ENCODE measurements around the gene CLASP1.
"Not testable (repeated sequence)": the region's sequence is repeated elsewhere in the genome, so short reads cannot be mapped to it uniquely, and the experiment has no call there.

The CLASP1 gene

GRCh38 chr2:121649149-121649595 lies at the start of gene CLASP1:
CLASP1 (minus strand) TSS chr2:121649462; CDS start chr2:121605895, 43,567 bp downstream.
- peak within 1 kb of the TSS; percentile 88 for H3K4me3 ChIP-seq (ENCODE audit: low read depth, low read length)

- no peak overlapping the region for H3K4me3 ChIP-seq (ENCODE audit: low read depth, low read length)
Measured at GRCh38 chr2:121698318-121698930, 49.2 kb upstream of the CLASP1 start.

DNA sequence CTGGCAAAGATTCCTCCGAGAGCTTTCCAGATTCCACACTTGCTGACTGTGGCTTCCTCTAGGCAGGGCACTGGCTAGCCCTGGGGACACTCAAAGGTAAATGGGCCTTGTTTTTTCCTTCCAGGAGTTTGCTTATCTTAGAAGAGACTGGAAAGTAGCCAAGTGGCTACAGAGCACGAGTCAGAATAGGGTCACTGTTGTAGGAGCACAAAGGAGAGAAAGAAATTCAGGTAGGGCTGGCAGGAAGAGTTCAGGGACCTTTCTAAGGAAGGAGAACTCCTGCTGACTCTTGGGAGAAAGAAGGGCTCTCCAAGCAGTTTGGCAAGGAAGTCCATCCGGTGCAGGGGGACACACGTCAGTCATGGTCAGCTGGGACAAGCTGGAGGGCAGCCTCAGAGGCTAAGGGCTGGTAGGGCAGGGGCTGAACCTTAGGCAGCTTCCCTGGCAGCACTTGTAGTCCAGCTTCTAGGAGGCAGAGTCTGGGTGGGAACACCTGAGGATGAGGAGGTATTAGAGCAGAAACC lies 47.9 kb upstream of the CLASP1 start:
- H3K4me3 ChIP-seq (ENCODE audit: low read depth, low read length): no peak overlapping the region

- H3K4me3 ChIP-seq (ENCODE audit: low read depth, low read length): no peak overlapping the region
Measured at GRCh38 chr2:121696410-121696930, 47.2 kb upstream of the CLASP1 start.

- H3K4me3 ChIP-seq (ENCODE audit: low read depth, low read length): no peak overlapping the region
Measured at GRCh38 chr2:121695171-121695451, 45.8 kb upstream of the CLASP1 start.

DNA sequence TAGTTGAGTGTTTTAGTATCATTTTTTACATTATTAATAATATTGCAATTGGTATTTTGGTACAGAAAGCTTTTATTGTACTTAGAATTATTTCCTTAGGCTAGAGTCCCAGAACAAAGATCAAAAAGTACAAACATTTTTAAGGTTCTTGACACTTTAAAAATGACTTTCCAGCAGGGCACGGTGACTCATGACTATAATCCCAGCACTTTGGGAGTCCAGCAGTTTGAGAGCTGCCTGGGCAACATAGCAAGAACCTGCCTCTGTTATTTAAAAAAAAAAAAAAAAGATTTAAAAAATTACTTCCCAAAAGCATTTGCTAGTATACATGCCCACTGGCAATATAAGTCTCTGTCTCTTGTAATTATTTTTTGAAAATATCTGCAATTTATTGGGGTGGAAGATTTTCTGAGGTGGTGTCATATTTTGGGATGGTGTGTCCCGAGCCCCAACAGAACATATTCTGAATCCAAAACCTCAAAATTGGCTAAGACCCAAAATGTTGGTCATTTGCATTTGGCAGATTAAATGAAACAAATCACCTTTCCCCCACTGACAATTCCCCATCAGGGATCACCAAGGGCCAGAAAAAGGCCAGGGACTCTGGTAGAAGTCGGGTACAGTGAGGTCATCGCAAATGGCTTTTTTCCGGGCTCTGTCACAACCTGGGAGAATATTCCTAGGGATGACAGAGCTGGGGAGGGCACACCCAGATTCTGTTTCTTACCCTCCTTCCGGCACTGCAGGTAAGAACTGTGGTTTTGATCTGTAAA lies 45.3 kb upstream of the CLASP1 start:
- H3K4me3 ChIP-seq (ENCODE audit: low read depth, low read length): no peak overlapping the region

- not testable (repeated sequence) for H3K4me3 ChIP-seq (ENCODE audit: low read depth, low read length)
Measured at GRCh38 chr2:121690572-121690971, 41.3 kb upstream of the CLASP1 start.

GRCh38 chr2:121690095-121690494 lies 40.8 kb upstream of the CLASP1 start:
- H3K4me3 ChIP-seq (ENCODE audit: low read depth, low read length): no peak overlapping the region

DNA sequence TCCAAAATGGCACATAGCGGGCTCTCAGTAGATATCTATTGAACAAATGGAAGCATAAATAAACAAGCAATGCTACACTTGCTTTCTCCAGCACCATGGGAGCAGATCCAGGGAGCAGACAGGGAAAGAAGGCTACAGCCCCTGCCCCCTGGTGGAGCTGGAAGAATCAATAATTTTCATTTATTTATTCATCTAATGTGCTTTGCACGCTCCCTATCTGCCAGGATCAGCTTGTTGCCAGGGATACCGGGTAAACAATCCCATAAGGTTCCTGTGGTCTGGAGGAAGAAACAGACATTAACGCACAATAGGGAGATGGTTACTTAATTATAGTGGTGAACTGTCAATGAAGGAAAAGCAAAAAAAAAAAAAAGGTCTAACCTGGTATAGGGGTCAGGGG lies 40.1 kb upstream of the CLASP1 start:
- no peak overlapping the region for H3K4me3 ChIP-seq (ENCODE audit: low read depth, low read length)

DNA sequence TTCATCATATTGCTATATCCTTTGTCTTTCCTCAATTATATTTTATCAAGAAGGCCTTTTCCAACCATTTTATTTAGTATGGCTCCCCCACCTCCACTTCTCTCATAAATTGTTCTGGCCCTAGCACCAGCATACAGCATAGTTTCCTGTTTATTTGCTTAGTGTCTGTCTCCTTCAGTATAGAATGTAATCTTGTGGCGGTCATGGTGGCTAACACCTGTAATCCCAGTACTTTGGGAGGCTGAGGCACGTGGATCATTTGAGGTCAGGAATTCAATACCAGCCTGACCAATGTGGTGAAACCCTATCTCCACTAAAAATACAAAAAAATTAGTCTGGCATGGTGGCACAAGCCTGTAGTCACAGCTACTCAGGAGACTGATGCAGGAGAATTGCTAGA lies 39.6 kb upstream of the CLASP1 start:
- H3K4me3 ChIP-seq (ENCODE audit: low read depth, low read length): no peak overlapping the region

DNA sequence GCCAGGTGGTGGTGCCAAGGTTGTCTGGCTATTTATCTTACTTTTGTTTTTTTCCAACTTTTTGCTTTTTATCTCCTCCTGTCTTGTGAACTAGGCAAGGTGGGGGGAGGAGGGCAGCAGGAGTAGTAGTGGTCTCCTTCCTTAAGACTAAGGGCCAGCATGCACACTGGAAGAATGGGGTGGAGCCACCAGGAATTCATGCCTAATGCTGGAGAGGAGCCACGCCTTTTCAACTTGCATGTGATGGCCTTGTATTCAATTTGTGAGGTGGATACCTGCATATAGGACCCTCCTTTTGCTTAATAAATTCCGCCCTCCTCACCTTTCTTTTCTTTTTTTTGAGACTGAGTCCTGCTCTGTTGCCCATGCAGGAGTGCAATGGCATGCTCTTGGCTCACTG lies 37.6 kb upstream of the CLASP1 start:
- H3K4me3 ChIP-seq (ENCODE audit: low read depth, low read length): no peak overlapping the region

GRCh38 chr2:121686218-121686617 lies 37.0 kb upstream of the CLASP1 start:
- H3K4me3 ChIP-seq (ENCODE audit: low read depth, low read length): no peak overlapping the region

DNA sequence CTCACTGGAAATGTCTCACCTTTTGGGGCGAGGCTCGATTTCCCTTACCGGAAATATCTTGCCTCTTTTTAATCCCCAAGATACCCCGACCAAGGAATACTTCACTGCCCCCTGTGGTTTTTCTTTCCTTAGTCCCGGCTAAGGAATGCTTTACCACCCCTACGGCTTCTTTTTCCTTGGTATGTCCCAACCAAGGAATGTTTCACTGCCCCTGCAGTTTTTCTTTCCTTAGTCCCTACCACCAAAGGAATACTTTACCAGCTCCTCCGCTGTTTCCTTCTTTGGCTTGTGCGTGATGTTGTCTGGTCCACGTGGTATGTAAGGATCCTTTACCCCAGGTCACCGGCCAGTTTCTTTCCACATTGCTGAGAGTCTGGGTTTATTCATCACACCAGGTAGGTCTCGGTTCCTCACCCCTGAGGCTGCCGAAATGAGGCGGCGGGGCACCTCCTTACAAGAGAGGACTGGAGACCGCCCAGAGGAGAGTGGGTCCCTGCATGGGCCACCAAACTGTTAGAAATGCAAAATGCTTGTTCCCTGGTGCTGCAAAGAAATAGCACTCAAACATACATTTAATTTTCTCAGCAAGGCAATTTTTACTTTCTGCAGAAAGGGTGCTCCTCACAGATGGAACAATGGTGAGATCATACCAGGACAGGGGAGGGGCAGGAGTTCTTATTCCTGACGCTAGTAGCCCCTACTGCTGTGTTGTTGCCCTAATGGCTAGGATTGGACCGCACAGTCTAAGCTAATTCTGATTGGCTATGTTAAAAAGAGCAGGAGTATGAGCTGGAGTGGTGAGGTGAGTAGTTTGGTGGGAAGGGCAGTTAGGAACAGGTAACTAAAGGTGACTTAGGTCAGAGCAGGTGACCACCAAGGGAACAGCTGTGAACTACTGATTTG lies 33.4 kb upstream of the CLASP1 start:
- H3K4me3 ChIP-seq (ENCODE audit: low read depth, low read length): peak overlapping the region; percentile 36

DNA sequence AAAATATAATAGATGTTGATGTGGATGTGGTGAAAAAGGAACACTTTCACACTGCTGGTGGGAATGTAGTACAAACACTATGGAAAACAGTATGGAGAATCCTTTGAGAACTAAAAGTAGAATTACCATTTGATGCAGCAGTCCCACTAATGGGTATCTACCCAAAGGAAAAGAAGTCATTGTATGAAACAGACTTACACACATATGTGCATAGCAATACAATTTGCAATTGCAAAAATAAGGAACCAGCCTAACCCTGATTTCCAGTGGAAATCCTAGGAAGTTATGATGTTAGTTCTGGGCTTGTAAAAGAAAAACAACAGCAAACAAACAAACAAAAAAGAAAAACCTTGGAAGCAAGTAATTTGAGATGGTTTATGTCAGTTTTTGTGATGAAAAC lies 28.6 kb upstream of the CLASP1 start:
- H3K4me3 ChIP-seq (ENCODE audit: low read depth, low read length): no peak overlapping the region

GRCh38 chr2:121671621-121672020 lies 22.4 kb upstream of the CLASP1 start:
- H3K4me3 ChIP-seq (ENCODE audit: low read depth, low read length): not testable (repeated sequence)

- no peak overlapping the region for H3K4me3 ChIP-seq (ENCODE audit: low read depth, low read length)
Measured at GRCh38 chr2:121670181-121670580, 20.9 kb upstream of the CLASP1 start.

DNA sequence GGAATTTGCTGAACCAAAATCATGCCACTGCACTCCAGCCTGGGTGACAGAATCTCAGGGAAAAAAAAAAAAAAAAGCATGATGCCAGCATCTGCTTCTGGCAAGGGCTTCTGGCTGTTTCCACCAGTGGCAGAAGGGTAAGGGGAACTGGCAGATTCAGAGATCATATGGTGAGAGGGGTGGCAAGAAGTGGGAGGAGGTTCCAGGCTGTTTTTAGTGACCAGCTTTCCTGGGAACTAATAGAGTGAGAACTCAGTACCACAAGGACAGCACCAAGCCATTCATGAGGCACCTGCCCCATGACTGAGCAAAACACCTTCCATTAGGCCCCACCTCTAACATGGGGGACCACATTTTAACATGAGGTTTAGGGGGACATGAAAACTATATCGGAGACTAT lies 18.4 kb upstream of the CLASP1 start:
- H3K4me3 ChIP-seq (ENCODE audit: low read depth, low read length): no peak overlapping the region

DNA sequence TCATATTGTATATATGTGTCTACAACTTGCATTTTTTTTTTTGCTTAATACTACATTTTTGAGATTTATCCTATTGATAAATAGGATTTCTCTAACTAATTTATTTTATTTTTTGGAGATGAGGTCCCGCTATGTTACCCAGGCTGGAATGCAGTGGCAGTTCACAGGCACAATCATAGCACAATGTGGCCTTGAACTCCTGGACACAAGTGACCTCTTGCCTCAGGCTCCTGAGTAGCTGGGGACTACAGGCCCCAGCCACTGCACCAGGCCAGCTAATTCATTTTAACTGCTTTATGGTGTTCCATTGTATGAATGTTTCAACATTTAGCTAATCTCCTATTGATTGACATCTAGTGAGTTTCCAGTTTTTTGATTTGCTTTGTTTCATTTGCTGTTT lies 16.8 kb upstream of the CLASP1 start:
- no peak overlapping the region for H3K4me3 ChIP-seq (ENCODE audit: low read depth, low read length)

DNA sequence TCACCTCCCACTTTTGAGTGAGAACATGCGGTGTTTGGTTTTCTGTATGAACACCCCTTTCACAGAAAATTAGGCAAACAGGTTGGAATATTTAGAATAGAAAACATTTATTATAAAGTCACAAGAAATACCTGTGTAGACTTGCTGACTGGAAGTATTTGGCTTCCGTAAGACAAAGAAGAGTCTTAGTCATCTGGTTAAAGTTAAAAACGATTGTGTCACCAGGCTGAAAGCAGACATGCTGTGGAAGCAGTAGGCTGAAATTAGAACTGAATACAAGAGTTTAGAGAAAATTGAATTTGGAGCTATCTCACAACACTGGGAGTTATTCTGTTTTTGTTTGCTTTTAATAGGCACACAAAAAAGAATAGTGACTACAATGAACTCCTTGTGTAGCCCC lies 16.2 kb upstream of the CLASP1 start:
- no peak overlapping the region for H3K4me3 ChIP-seq (ENCODE audit: low read depth, low read length)

DNA sequence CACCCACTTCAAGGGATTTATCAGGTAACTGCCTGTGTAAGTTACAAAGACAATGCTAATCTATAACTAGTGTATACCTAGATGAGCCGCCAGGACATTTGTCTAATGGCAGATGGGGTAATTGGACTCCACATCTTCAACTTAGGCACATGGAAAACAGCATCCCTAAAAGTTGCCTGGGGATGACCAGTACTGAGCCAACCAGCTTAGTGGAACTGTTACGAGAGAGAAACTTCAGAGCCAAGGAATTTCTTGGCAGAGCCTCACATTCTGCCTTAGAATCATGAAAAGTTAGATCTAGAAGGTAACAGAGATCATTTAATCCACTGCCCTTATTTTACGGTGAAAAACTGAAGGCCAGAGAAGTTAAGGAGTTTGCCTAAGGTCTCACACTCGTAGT lies 15.5 kb upstream of the CLASP1 start:
- no peak overlapping the region for H3K4me3 ChIP-seq (ENCODE audit: low read depth, low read length)

DNA sequence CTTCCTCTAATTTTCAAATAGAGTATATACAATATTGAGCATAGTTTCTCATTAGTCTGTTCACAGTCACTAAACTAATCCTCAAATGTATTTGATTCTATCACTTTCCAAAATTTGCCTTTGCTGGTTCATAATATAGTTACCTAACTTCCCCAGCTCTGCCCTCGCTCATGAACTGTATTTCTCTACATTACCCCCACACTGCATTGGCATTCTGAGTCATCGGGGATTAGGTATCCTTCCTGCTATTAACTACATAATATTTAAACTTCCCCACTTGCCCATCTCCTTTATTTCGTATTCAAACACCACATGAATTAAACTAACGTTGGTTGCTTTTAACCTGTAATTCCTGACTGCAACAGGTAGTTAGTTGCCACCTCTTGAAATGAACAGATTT lies 14.8 kb upstream of the CLASP1 start:
- H3K4me3 ChIP-seq (ENCODE audit: low read depth, low read length): no peak overlapping the region
